PC-3 (cell line): ENCODE data around the gene EXOC6B. TPM values are rescaled to one million over a fixed set of nuclear protein-coding genes. Genes with fewer than 3 reads are reported as not detected.

Experiments used
- ATAC-seq: fragments of 200-7000 bp; cut with Tn5 transposase; 2 replicates; pipeline ENCODE4 v1.9.1; 2020; ENCODE audit warnings: mild to moderate bottlenecking, moderate library complexity
- BruUV-seq: library from RNA; stranded (reverse); fragments of 400-500 nt; replicated peaks from 2 replicates; lab custom pipeline; 2021; lab: Mats Ljungman, UMichigan
- CTCF ChIA-PET: fragments of 300-600 bp; sonication (Branson Sonifier 250); formaldehyde crosslinking; loops from one replicate; lab custom pipeline; 2022; ENCODE audit warnings: antibody characterized with exemption; lab: Charles Lee
- POLR2A ChIA-PET: fragments of 300-600 bp; sonication (Branson Sonifier 250); formaldehyde crosslinking; loops from one replicate; lab custom pipeline; 2022; ENCODE audit warnings: antibody characterized with exemption; ENCODE audit not compliant: unreplicated experiment; lab: Charles Lee
- DNase-seq: peaks from one replicate; pipeline ENCODE4 v3.0.0-alpha.2; 2015
- H2AFZ ChIP-seq: fragments of 300-600 bp; sonication (generic); 2 replicates; pipeline ENCODE4 v1.6.0; 2016; ENCODE audit warnings: antibody characterized with exemption, low read length
- H3F3A ChIP-seq: fragments of 300-600 bp; sonication (generic); one replicate; pipeline ENCODE4 v1.6.0; 2017; ENCODE audit warnings: antibody characterized with exemption, low read length, control low read depth, mild to moderate bottlenecking; ENCODE audit not compliant: unreplicated experiment
- H3K27ac ChIP-seq: fragments of 300-600 bp; sonication (generic); 2 replicates; pipeline ENCODE4 v1.5.1; 2016; ENCODE audit warnings: mild to moderate bottlenecking, low read length
- H3K27me3 ChIP-seq: fragments of 300-600 bp; sonication (generic); 2 replicates; pipeline ENCODE4 v1.6.1; 2016; ENCODE audit warnings: low read length, mixed read lengths
- H3K36me3 ChIP-seq: fragments of 300-600 bp; sonication (generic); 2 replicates; pipeline ENCODE4 v1.6.1; 2016; ENCODE audit warnings: low read depth, mixed run types, low read length, mixed read lengths
- H3K4me1 ChIP-seq: fragments of 300-600 bp; sonication (generic); 2 replicates; pipeline ENCODE4 v1.5.1; 2016; ENCODE audit warnings: low read length; ENCODE audit not compliant: insufficient read depth
- H3K4me2 ChIP-seq: fragments of 300-600 bp; sonication (generic); 2 replicates; pipeline ENCODE4 v1.6.0; 2016; ENCODE audit warnings: low read length
- H3K4me3 ChIP-seq: fragments of 300-600 bp; sonication (generic); 2 replicates; pipeline ENCODE4 v1.5.1; 2016; ENCODE audit warnings: mild to moderate bottlenecking, low read length, mixed read lengths
- H3K79me2 ChIP-seq: fragments of 300-600 bp; sonication (generic); 2 replicates; pipeline ENCODE4 v1.6.1; 2017; ENCODE audit warnings: low read length, mixed read lengths
- H3K9ac ChIP-seq: fragments of 300-600 bp; sonication (generic); 2 replicates; pipeline ENCODE4 v1.6.0; 2016; ENCODE audit warnings: mild to moderate bottlenecking, low read length
- H3K9me2 ChIP-seq: fragments of 300-600 bp; sonication (generic); replicated peaks from 2 replicates; pipeline ENCODE4 v1.6.1; 2016; ENCODE audit warnings: mixed run types, low read length, mixed read lengths
- H3K9me3 ChIP-seq: fragments of 300-600 bp; sonication (generic); 2 replicates; pipeline ENCODE4 v1.6.1; 2016; ENCODE audit warnings: low read length, mixed read lengths
- H4K20me1 ChIP-seq: fragments of 300-600 bp; sonication (generic); 2 replicates; pipeline ENCODE4 v1.6.1; 2016; ENCODE audit warnings: low read length, mixed read lengths
- EZH2 ChIP-seq: fragments of 300-600 bp; sonication (generic); IDR thresholded peaks from one replicate; pipeline ENCODE4 v1.6.1; 2017; ENCODE audit warnings: antibody characterized with exemption, mild to moderate bottlenecking, low read length; ENCODE audit not compliant: unreplicated experiment
- EZH2phosphoT487 ChIP-seq: fragments of 300-600 bp; sonication (generic); IDR thresholded peaks from 2 replicates; pipeline ENCODE4 v1.6.1; 2018; ENCODE audit warnings: mild to moderate bottlenecking, antibody characterized with exemption, low read length, borderline replicate concordance
- intact Hi-C: fragments of 100-400 bp; cut with micrococcal nuclease; formaldehyde crosslinking; loops from 2 replicates; pipeline ENCODE4 v1.9.0; 2023
- total RNA-seq: library from RNA; depleted of rRNA; stranded (reverse); fragments of >200 nt; gene quantifications from 2 replicates; pipeline ENCODE4 v1.2.3, GENCODE V29; 2014
- TF ChIP-seq, protein P1 (sequence below): fragments of 300-600 bp; sonication (generic); conservative IDR thresholded peaks from 2 replicates; pipeline ENCODE4 v1.5.1; 2017; ENCODE audit warnings: antibody characterized with exemption, low read depth, mild to moderate bottlenecking, low read length

The EXOC6B gene
- total RNA-seq, 1 experiment from 2014 or later = 13.9 TPM

DNA sequence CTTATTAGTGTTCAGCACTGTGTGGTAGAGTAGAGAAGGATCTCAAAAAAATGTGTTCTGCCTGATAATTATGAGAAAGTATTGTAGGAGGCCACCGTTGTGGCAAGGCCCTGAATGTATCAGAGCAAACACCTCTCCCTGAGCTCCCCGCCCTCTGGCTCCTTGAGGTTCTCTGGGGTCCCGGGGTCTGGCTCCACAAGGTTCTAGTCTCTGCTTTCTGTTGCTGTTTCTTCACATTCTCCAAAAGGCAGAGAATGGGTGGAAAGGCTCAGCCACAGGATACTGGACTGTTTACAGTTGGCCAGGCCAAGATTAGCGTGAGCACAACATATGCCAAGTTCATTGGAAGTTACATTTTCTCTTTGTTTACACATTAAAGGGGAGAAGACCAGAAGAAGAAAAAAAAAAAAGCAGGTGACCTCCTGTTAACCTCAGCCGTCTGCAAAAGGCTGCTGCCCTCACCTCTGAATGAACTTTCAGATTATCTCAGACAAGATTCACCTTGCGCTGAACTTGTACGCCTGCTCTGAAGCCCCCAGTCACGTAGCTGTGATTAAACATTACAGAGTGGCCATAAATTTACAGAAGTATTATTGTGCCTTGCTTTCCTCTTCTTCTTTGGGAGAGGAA is 621.6 kb downstream of the EXOC6B start:
- H3F3A ChIP-seq = no peaks in the 10 kb centered on the region
- intact Hi-C loops = no loop called here
- TF ChIP-seq EZH2phosphoT487 (no peak), EZH2 (no peak)
- TF ChIP-seq, protein P1, sequence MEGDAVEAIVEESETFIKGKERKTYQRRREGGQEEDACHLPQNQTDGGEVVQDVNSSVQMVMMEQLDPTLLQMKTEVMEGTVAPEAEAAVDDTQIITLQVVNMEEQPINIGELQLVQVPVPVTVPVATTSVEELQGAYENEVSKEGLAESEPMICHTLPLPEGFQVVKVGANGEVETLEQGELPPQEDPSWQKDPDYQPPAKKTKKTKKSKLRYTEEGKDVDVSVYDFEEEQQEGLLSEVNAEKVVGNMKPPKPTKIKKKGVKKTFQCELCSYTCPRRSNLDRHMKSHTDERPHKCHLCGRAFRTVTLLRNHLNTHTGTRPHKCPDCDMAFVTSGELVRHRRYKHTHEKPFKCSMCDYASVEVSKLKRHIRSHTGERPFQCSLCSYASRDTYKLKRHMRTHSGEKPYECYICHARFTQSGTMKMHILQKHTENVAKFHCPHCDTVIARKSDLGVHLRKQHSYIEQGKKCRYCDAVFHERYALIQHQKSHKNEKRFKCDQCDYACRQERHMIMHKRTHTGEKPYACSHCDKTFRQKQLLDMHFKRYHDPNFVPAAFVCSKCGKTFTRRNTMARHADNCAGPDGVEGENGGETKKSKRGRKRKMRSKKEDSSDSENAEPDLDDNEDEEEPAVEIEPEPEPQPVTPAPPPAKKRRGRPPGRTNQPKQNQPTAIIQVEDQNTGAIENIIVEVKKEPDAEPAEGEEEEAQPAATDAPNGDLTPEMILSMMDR = no peak
- no peak overlapping the region for H3K9ac ChIP-seq
- no TSS peak for BruUV-seq
- no peaks in the 10 kb centered on the region for H3K9me3 ChIP-seq
- no peak overlapping the region for H2AFZ ChIP-seq
- no peaks in the 10 kb centered on the region for H3K36me3 ChIP-seq
- no peaks in the 10 kb centered on the region for H3K9me2 ChIP-seq
- ATAC-seq (no peak), DNase-seq (no peak)
- no peak overlapping the region for H3K4me3 ChIP-seq
- ChIA-PET POLR2A (no interaction called here), CTCF (no interaction called here)
- H3K27me3 ChIP-seq = no peaks in the 10 kb centered on the region
- H3K4me2 ChIP-seq = no peak overlapping the region
- H4K20me1 ChIP-seq = no peaks in the 10 kb centered on the region
- H3K27ac ChIP-seq = no peak overlapping the region
- no peaks in the 10 kb centered on the region for H3K4me1 ChIP-seq
- no peaks in the 10 kb centered on the region for H3K79me2 ChIP-seq

DNA sequence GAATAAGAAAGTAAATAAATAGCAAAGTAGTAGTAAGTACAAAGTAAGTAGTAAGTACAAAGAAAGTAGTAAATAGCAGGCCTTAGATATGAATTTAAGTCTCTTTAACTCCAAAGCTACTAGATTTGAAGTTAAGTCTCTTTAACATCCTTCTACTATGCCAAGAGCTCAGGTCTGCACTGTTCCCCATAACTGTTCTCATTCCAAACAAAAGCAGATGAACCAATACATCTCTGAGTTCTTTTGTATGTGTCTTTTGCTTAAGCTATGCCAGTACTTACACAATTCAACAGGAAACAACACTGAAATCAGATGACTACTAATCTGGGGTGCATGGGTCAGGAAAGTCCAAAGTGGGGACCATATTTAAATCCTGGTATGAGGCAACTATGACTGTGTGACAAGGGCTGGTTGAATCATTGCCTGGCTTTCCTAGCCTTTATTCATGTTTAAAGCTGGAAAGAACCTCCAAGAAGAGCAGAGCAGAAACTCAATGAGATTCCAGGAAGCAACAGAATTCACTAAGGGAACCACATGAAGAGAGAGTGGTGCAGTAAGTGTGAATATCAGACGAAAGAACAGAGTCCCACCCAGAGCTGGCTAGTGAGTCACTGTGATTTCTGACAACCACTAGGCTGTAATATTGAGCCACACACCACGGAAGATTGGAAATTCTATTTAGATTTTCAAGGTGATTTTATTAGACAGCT is 627.1 kb downstream of the EXOC6B start:
- Histone ChIP-seq H3K4me2 (no peak overlapping the region), H3K27me3 (no peaks in the 10 kb centered on the region), H3K9ac (no peak overlapping the region), H3K27ac (no peak overlapping the region), H3K9me3 (no peaks in the 10 kb centered on the region), H2AFZ (no peak overlapping the region), H3K9me2 (no peaks in the 10 kb centered on the region), H3K36me3 (no peaks in the 10 kb centered on the region), H3K4me3 (no peak overlapping the region), H3F3A (no peaks in the 10 kb centered on the region), H4K20me1 (no peaks in the 10 kb centered on the region), H3K79me2 (no peaks in the 10 kb centered on the region), H3K4me1 (no peaks in the 10 kb centered on the region)
- TF ChIP-seq, protein P1 = peak; percentile 53
- TF ChIP-seq EZH2 (no peak), EZH2phosphoT487 (no peak)
- peak; percentile 30 for DNase-seq
- BruUV-seq = no TSS peak
- peak; percentile 71 for ATAC-seq
- intact Hi-C loops = loop anchor here (1.0 kb wide), 1 partner anchor 381 kb away; no protein-coding TSS in a partner anchor
- POLR2A ChIA-PET = no interaction called here
- CTCF ChIA-PET = no interaction called here

DNA sequence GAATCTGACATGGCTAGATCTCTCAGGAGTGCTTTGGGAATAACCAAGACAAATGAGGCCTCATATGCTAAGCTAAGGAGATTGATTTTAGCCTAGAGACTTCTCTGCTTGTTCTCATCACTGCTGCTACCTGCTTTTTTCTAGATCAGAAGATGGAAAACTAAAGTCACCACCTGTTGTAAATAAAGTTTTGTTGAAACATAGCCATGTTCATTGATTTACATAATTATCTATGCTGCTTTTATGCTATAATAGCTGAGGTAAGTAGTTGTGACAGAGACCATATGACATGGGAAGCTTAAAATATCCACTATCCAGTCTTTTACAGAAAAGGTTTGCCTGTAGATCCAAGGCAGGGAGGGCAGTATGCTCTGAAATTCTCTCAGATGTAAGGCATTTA is 632.1 kb downstream of the EXOC6B start:
- Histone ChIP-seq H3K9ac (no peak overlapping the region), H3K9me3 (no peaks in the 10 kb centered on the region), H3K27ac (no peak overlapping the region), H3K9me2 (no peaks in the 10 kb centered on the region), H3K27me3 (no peaks in the 10 kb centered on the region), H3K4me1 (no peaks in the 10 kb centered on the region), H3K4me2 (no peak overlapping the region), H3K36me3 (no peaks in the 10 kb centered on the region), H3K79me2 (no peaks in the 10 kb centered on the region), H3F3A (no peaks in the 10 kb centered on the region), H2AFZ (no peak overlapping the region), H3K4me3 (no peak overlapping the region), H4K20me1 (no peaks in the 10 kb centered on the region)
- POLR2A ChIA-PET = no interaction called here
- no peak for DNase-seq
- ATAC-seq = no peak
- TF ChIP-seq EZH2phosphoT487 (no peak), EZH2 (no peak)
- TF ChIP-seq, protein P1 = no peak
- intact Hi-C loops = no loop called here
- CTCF ChIA-PET = no interaction called here
- no TSS peak for BruUV-seq
